ENCODE results near the gene PCDHA12.
"Not testable (repeated sequence)": the region's sequence is repeated elsewhere in the genome, so short reads cannot be mapped to it uniquely, and the experiment has no call there.

Gene PCDHA12

DNA sequence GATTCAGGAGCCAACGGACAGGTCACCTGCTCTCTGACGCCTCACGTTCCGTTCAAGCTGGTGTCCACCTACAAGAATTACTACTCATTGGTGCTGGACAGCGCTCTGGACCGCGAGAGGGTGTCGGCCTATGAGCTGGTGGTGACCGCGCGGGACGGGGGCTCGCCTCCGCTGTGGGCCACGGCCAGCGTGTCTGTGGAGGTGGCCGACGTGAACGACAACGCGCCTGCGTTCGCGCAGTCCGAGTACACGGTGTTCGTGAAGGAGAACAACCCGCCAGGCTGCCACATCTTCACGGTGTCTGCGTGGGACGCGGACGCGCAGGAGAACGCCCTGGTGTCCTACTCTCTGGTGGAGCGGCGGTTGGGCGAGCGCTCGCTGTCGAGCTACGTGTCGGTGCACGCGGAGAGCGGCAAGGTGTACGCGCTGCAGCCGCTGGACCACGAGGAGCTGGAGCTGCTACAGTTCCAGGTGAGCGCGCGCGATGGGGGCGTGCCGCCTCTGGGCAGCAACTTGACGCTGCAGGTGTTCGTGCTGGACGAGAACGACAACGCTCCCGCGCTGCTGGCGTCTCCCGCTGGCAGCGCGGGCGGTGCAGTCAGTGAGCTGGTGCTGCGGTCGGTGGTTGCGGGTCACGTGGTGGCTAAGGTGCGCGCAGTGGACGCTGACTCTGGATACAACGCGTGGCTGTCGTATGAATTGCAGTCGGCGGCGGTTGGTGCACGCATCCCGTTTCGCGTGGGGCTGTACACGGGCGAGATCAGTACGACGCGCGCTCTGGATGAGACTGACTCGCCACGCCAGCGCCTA, 17.7 kb upstream of the PCDHA12 start:
- no peak for DNase-seq (ENCODE audit: low read depth, low spot score)
- H3K27ac ChIP-seq = no peak overlapping the region

DNA sequence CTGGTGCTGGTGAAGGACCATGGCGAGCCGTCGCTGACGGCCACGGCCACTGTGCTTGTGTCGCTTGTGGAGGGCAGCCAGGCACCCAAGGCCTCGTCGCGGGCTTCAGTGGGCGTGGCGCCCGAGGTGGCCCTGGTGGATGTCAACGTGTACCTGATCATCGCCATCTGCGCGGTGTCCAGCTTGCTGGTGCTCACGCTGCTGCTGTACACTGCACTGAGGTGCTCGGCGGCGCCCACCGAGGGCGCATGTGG, 17.2 kb upstream of the PCDHA12 start:
- no peak for DNase-seq (ENCODE audit: low read depth, low spot score)
- no peak overlapping the region for H3K27ac ChIP-seq

DNA sequence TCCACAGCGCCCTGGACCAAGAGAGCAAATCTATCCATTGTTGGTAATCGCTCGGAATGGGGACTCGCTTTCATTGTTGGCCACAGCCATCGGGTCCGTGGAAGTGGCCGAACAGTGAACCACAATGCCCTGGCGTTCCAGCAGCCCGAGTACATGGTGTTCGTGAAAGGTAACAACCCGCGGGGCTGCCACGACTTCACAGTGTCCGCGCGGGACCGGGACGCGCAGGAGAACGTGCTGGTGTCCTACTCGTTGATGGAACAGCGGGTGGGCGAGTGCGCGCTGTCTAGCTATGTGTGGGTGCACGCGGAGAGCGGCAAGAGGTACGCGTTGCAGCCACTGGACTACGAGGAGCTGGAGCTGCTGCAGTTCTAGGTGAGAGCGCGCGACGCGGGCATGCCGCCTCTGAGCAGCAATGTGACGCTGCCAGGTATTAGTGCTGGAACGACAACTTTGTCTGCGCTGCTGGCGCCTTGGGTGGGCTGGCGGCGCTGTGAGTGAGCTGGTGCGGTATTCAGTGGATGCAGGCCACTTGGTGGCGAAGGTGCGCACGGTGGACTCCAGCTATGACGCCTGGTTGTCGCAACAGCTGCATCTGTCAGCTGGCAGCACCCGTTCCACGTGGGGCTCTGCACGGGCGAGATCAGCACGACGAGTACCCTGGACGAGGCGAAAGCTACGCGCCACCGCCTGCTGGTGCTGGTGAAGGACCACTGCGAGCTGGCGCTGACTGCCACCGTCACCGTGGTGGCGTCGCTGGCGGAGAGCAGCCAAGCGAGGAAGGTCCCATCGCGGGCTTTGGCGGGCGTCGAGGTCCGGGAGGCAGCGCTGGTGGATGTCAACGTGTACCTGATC, 12.4 kb upstream of the PCDHA12 start:
- H3K27ac ChIP-seq = no peak overlapping the region
- DNase-seq (ENCODE audit: low read depth, low spot score) = no peak

DNA sequence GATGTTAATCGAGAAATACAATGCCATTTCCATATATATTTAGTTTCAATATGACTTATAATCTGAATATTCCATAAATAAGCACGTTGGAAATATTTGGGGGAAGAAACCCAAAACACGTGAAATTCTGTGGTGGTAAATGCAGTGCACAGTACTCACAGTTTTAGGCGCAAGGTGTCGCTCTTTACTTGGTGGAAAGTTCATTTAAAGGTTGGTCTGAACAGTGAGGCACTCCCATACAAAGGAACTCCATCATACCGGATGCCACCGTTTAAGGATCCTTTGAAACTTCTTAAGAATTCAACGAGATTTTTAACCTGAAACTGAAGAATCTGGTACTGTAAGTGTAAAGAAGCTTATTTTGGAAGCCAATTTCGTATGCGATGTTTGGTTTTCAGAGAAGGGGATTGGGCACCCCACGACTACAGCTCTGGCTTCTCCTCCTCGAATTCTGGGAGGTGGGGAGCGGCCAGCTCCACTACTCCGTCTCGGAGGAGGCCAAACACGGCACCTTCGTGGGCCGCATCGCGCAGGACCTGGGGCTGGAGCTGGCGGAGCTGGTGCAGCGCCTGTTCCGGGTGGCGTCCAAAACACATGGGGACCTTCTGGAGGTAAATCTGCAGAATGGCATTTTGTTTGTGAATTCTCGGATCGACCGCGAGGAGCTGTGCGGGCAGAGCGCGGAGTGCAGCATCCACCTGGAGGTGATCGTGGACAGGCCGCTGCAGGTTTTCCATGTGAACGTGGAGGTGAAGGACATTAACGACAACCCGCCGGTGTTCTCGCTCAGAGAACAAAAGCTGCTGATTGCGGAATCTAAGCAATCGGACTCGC, 6.2 kb upstream of the PCDHA12 start, which contains the start of gene PCDHA11:
TSS of gene PCDHA11 (plus strand) at position 237 of the 834 bp plus-strand sequence. CDS start at position 384, 147 bp downstream.
- H3K27ac ChIP-seq = no peak within 1 kb of the TSS
- no peak for DNase-seq (ENCODE audit: low read depth, low spot score)

DNA sequence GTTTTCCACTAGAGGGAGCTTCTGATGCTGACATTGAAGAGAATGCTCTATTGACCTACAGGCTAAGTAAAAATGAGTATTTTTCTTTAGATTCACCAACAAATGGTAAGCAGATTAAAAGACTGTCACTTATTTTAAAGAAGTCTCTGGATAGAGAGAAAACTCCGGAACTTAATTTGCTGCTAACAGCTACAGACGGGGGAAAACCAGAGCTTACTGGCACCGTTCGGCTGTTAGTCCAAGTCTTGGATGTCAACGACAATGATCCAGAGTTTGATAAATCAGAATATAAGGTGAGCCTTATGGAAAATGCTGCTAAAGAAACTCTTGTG, 5.6 kb upstream of the PCDHA12 start:
- DNase-seq (ENCODE audit: low read depth, low spot score) = no peak
- no peak overlapping the region for H3K27ac ChIP-seq

DNA sequence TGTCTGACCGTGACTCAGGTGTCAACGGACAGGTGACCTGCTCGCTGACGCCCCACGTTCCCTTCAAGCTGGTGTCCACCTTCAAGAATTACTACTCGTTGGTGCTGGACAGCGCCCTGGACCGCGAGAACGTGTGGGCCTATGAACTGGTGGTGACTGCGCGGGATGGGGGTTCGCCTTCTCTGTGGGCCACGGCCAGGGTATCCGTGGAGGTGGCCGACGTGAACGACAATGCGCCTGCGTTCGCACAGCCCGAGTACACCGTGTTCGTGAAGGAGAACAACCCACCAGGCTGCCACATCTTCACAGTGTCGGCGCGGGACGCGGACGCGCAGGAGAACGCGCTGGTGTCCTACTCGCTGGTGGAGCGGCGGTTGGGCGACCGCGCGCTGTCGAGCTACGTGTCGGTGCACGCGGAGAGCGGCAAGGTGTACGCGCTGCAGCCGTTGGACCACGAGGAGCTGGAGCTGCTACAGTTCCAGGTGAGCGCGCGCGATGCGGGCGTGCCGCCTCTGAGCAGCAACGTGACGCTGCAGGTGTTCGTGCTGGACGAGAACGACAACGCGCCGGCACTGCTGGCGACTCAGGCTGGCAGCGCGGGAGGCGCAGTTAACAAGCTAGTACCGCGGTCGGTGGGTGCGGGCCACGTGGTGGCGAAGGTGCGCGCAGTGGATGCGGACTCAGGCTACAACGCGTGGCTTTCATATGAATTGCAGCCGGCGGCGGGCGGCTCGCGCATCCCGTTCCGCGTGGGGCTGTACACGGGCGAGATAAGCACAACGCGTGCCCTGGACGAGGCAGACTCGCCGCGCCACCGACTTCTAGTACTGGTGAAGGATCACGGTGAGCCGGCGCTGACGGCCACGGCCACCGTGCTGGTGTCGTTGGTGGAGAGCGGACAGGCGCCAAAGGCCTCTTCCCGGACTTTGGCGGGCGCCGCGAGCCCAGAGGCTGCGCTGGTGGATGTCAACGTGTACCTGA, 4.6 kb upstream of the PCDHA12 start:
- H3K27ac ChIP-seq = no peak overlapping the region
- no peak for DNase-seq (ENCODE audit: low read depth, low spot score)

DNA sequence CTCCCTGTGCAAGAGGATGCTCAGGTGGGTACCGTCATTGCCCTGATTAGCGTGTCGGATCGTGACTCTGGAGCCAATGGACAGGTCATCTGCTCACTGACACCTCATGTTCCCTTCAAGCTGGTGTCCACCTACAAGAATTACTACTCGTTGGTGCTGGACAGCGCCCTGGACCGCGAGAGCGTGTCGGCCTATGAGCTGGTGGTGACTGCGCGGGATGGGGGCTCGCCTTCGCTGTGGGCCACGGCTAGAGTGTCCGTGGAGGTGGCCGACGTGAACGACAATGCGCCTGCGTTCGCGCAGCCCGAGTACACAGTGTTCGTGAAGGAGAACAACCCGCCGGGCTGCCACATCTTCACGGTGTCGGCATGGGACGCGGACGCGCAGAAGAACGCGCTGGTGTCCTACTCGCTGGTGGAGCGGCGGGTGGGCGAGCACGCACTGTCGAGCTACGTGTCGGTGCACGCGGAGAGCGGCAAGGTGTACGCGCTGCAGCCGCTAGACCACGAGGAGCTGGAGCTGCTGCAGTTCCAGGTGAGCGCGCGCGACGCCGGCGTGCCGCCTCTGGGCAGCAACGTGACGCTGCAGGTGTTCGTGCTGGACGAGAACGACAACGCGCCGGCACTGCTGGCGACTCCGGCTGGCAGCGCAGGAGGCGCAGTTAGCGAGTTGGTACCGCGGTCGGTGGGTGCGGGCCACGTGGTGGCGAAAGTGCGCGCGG, 1.6 kb downstream of the PCDHA12 start:
- H3K27ac ChIP-seq; DNase-seq (ENCODE audit: low read depth, low spot score): not testable (repeated sequence)

DNA sequence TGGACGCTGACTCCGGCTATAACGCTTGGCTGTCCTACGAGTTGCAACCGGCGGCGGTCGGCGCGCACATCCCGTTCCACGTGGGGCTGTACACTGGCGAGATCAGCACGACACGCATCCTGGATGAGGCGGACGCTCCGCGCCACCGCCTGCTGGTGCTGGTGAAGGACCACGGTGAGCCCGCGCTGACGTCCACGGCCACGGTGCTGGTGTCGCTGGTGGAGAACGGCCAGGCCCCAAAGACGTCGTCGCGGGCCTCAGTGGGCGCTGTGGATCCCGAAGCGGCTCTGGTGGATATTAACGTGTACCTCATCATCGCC, 2.1 kb downstream of the PCDHA12 start:
- DNase-seq (ENCODE audit: low read depth, low spot score) = no peak

DNA sequence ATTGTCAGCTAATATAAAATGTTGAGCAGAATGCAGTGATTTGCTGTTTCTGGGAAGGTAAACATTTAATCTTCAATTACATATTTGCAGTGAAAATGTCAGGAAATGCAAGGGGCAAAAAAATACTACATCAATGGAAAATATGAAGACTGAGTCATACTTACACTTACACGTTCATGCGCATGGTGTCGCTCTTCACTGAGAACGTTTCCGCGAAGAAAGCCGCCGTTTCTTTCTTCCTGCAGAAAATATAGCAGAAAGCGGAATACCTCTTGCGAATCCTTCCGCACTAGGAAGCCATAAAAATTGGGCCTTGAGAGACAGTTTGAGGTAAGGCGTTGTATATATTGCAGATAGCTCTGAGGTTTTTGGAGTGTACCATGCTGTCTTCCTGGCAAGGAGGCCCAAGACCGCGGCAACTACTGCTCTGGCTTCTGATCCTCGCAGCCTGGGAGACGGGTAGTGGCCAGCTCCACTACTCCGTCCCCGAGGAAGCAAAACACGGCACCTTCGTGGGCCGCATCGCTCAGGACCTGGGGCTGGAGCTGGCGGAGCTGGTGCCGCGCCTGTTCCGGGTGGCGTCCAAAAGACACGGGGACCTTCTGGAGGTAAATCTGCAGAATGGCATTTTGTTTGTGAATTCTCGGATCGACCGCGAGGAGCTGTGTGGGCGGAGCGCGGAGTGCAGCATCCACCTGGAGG, 6.9 kb downstream of the PCDHA12 start, which contains the start of gene PCDHA13:
TSS of gene PCDHA13 (plus strand) at position 236 of the 702 bp plus-strand sequence. CDS start at position 381, 145 bp downstream.
- DNase-seq (ENCODE audit: low read depth, low spot score) = no peak
- H3K27ac ChIP-seq = no peak within 1 kb of the TSS

More for the DNA sequence above, 2.1 kb downstream of the PCDHA12 start:
- H3K27ac ChIP-seq = no peak overlapping the region

DNA sequence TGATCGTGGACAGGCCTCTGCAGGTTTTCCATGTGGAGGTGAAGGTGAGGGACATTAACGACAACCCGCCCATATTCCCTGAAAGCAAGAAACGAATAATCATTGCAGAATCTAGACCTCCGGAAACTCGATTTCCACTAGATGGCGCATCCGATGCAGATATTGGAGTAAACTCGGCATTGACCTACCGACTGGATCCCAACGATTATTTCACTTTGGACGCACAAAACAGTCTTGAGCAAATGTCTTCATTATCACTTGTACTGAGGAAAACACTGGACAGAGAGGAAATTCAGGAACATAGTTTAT, 7.4 kb downstream of the PCDHA12 start:
- H3K27ac ChIP-seq = no peak overlapping the region
- DNase-seq (ENCODE audit: low read depth, low spot score) = no peak

DNA sequence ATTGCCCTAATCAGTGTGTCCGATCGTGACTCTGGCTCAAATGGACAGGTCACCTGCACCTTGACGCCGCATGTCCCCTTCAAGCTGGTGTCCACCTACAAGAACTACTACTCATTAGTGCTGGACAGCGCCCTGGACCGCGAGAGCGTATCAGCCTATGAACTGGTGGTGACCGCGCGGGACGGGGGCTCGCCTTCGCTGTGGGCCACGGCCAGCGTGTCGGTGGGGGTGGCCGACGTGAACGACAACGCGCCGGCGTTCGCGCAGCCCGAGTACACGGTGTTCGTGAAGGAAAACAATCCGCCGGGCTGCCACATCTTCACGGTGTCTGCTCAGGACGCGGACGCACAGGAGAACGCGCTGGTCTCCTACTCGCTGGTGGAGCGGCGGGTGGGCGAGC, 8.3 kb downstream of the PCDHA12 start:
- H3K27ac ChIP-seq = no peak overlapping the region
- DNase-seq (ENCODE audit: low read depth, low spot score) = no peak

DNA sequence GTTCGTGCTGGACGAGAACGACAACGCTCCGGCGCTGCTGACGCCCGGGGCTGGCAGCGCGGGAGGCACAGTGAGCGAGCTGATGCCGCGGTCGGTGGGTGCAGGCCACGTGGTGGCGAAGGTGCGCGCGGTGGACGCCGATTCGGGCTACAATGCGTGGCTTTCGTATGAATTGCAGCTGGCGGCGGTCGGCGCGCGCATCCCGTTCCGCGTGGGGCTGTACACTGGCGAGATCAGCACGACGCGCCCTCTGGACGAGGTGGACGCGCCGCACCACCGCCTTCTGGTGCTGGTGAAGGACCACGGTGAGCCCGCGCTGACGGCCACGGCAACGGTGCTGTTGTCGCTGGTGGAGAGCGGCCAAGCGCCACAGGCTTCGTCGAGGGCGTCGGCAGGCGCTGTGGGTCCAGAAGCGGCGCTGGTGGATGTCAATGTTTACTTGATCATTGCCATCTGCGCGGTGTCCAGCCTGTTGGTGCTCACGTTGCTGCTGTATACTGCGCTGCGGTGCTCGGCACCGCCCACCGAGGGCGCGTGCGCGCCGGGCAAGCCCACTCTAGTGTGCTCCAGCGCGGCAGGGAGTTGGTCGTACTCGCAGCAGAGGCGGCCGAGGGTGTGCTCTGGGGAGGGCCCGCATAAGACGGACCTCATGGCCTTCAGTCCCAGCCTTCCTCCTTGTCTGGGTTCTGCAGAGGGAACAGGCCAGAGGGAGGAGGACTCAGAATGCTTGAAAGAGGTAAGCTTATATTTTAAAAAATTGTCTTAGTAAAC, 9.0 kb downstream of the PCDHA12 start:
- no peak for DNase-seq (ENCODE audit: low read depth, low spot score)
- no peak overlapping the region for H3K27ac ChIP-seq

DNA sequence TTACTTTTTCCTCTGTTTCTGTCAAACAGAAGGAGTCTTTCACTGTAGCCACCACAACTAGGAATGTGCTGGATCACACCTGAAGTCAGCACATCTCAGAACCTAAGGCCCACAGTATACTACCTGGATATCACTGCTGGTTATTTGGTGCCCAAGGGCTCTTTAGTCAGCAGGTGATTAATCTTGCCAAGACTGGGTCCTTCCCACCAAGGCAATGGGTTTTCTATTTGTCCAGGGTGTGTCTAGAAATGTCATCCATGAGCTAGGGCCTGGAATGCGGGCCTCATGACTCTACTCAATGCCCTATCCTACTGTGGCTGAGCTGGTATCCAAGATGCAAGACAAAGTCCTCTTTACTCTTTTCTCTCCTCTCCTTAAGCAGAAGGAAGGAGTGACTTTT, 41.2 kb downstream of the PCDHA12 start:
- DNase-seq (ENCODE audit: low read depth, low spot score) = no peak
- no peak overlapping the region for H3K27ac ChIP-seq

DNA sequence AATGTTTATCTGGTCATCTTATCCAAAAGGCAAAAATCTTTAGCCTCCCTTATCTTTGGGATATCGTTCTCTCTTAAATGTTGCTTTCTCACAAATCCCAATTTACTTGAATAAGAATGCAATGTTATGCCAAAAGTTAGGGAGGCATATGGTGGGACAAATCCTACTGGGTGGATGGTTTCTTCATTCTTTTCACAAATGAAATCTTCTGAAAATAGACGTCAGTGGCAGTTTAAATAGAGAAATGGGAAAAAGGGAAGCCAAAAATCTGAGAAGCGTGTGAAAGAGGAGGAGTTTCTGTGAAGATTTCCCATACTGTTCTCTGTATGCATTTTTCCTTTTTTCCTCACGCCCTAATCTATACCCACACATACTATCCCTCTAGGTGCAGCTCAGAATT, 48.5 kb downstream of the PCDHA12 start:
- no peak overlapping the region for H3K27ac ChIP-seq
- DNase-seq (ENCODE audit: low read depth, low spot score) = no peak

DNA sequence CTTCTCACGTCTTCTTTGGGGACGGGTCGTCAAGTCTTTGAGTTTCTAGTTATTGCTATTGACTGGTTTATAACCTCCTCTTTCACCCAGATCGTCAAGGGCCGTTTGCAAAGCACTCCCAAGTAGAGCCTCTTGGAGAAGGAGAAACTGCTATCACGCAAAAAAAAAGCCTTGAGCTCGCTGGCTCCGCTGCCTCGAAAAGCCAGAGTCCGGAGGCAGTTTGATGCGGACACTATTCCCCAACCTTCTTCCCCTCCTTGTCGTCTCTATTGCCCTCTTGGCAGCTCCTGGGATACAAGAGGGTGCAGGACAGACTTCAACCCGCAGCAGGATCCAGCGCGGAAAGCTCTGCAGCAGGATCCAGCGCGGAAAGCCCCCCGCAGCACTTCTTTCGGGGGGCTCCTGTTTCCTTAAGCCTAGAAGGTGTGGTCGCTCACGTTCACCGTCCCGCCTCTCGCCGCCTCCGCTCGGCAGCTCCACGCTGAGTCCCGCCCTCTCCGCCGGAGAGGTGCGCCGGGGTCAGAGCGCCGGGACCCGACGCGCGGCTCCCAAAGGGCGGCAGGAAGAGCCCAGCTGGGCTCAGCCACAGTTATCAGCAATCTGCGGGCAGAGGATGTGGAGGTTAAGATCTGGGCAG, 50.8 kb downstream of the PCDHA12 start, which contains the start of gene PCDHAC1:
TSS of gene PCDHAC1 (plus strand) at position 494 of the 637 bp plus-strand sequence. CDS start 594 bp downstream, outside the sequence.
- H3K27ac ChIP-seq = no peak within 1 kb of the TSS
- DNase-seq (ENCODE audit: low read depth, low spot score) = no peak

DNA sequence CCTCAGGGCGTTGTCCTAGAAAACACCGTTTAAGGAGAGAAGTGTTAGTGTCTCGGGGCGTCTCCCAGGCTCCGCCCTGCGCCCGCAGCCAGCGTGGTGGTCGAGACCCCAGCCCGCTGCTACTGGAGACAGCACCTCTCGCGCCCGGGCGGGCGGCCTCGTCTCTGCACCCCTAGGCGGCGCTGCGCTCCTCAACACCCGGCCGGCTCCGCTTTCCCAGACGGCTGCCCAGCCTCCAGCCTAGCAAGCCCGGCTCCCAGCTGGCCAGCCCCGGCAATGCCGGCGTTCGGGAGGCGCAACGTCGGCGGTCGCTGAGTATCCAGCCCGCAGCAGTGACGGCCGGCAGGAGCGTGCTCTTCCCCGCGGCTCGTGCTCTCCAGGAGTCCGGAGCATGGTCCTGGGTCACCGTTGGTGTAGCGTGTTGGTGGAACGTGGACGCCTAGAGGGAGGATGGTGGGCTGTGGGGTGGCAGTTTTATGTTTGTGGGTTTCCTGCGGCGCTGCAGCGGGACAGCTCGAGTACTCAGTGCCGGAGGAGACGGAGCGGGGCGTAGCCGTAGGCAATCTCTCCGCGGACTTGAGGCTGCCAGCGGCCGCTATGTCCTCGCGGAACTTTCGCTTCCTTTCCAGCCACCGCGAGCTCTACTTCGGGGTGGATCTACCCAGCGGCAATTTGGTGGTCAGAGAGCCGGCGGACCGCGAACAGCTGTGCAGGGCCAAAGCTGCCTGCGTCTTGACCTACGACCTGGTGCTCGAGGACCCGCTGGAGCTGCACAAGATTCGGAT, 51.5 kb downstream of the PCDHA12 start:
- no peak overlapping the region for H3K27ac ChIP-seq
- DNase-seq (ENCODE audit: low read depth, low spot score) = no peak

DNA sequence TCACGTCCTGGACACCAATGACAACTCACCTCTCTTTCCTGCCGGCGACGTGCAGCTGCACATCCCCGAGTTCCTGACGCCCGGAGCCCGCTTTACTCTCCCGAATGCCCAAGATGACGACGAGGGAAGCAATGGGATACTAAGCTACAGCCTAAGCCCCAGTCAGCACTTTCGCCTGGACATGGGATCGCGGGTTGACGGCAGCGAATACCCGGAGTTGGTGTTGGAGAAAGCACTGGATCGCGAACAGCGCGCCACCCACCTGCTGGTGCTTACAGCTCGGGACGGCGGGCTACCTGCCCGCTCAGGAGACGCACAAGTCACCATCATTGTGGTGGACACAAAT, 52.1 kb downstream of the PCDHA12 start:
- DNase-seq (ENCODE audit: low read depth, low spot score) = no peak
- H3K27ac ChIP-seq = no peak overlapping the region
